ENCODE results near the gene KIF1A. TPM values are rescaled to one million over a fixed set of nuclear protein-coding genes. Genes with fewer than 3 reads are reported as not detected.

Gene KIF1A
- total and polyA plus RNA-seq, 2 donors from 2014 or later: 0.54 to 0.58 TPM

DNA sequence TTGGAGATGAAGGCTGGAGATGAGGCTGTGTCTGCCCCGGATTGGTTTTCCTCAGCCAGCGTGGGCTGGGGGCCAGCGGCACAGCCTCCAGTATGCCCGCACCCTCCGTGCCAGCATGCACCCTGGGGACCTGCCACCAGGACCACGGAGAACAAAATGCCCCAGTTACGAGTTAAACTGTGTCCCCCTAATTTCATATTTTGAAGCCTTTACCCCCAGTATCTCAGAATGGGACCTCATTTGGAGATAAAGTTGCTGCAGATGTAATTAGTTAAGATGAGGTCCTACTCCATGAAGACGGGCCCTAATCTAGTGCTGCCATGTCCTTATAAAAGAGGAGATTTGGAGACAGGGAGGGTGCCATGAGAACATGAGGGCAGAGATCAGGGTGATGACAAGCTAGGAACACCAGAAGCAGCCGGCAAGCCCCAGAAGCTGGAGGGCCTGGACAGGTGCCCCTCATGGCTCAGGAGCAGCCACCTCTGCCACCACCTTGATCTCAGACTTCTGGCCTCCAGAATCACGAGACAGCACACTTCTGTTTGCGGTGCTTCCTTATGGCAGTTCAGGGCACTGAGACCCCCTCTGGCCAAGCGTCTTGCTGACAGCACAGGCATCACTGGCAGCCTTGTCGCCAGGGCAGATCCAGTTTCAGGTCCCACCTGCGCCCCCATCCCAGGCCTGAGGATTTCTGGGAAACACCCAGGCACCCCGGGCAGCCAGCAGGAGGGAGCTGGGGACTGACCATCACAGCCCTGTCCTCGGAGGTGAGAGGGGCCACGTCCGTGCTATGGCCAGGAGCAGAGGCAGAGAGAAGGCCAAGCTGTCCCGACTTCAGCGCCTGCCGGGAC is 29.4 kb downstream of the KIF1A start:
- H3K4me1 ChIP-seq (ENCODE audit: control insufficient read depth in 2 of 3, insufficient read depth in 2 of 3, low read depth in 1 of 3, low read length in 3 of 3): peaks cover 0 to 3% (median 0%) of the 10 kb centered on the region in 3 donors
- intact Hi-C loops (cut with DNase I): no loop called here
- no peak overlapping the region for H3K9ac ChIP-seq (ENCODE audit: low read length in 3 of 3)
- TF ChIP-seq, protein P1, sequence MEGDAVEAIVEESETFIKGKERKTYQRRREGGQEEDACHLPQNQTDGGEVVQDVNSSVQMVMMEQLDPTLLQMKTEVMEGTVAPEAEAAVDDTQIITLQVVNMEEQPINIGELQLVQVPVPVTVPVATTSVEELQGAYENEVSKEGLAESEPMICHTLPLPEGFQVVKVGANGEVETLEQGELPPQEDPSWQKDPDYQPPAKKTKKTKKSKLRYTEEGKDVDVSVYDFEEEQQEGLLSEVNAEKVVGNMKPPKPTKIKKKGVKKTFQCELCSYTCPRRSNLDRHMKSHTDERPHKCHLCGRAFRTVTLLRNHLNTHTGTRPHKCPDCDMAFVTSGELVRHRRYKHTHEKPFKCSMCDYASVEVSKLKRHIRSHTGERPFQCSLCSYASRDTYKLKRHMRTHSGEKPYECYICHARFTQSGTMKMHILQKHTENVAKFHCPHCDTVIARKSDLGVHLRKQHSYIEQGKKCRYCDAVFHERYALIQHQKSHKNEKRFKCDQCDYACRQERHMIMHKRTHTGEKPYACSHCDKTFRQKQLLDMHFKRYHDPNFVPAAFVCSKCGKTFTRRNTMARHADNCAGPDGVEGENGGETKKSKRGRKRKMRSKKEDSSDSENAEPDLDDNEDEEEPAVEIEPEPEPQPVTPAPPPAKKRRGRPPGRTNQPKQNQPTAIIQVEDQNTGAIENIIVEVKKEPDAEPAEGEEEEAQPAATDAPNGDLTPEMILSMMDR (IDR thresholded peaks at IDR 0.05; ENCODE audit: borderline replicate concordance, extremely low read depth, insufficient read depth): no peak
- H3K36me3 ChIP-seq (ENCODE audit: control insufficient read depth in 2 of 3, insufficient read depth in 3 of 3, low read length in 3 of 3): no peaks in the 10 kb centered on the region
- no peak overlapping the region for H3K4me3 ChIP-seq (ENCODE audit: low read length in 3 of 3)
- no peak for FAIRE-seq
- DNase-seq: peak in 2 of 5 donors; percentile 49 to 55
- H3K27me3 ChIP-seq (ENCODE audit: control insufficient read depth, insufficient read depth, low read length): no peaks in the 10 kb centered on the region
- H3K27ac ChIP-seq (ENCODE audit: low read depth in 2 of 2, low read length in 2 of 2): no peak overlapping the region
- H3K9me3 ChIP-seq (ENCODE audit: control insufficient read depth in 2 of 3, insufficient read depth in 1 of 3, low read length in 3 of 3): no peaks in the 10 kb centered on the region

DNA sequence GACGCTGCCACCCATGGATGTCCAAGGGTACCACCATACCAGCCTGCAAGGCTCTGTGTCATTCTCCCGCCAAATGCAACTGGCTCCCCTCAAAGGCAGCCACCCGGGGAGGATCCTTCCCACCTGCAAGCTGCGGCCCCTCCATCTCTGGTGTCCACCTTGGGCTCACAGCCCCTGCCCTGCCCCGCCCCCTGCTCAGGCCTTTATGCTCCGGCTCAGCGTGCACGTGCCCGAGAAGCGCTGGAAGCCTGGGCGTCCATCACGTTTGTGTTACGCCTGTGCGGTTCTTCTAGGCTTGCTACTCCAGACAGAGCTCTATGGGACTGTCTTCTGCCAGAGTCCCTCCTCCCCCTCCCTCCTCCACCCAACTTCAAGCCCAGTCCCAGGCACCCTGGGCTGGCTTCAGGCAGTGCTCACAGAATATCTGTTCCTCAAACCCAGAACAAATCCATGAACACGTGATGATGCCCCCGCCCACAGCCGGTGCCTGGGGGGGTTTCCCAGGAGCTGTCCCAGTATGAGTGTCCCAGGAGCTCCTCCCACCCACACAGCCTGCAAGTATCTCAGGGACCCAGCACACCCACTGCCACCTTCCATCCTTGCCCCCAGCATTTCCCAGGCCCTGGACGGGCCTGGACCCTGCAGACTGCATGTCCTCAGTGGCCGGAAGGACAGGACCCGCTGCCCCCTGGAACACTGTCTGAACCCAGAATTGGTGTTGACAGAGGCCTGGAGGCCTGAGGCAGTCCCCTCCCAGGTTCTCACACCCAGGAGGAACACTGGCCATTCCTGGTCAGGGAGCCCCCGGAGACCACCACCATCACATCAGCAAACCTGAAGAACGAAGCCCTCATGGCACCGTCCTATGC is 30.3 kb downstream of the KIF1A start:
- no peaks in the 10 kb centered on the region for H3K36me3 ChIP-seq (ENCODE audit: control insufficient read depth in 2 of 3, insufficient read depth in 3 of 3, low read length in 3 of 3)
- H3K9ac ChIP-seq (ENCODE audit: low read length in 3 of 3): no peak overlapping the region
- FAIRE-seq: no peak
- H3K9me3 ChIP-seq (ENCODE audit: control insufficient read depth in 2 of 3, insufficient read depth in 1 of 3, low read length in 3 of 3): no peaks in the 10 kb centered on the region
- DNase-seq: peak in 2 of 5 donors; percentile 39 to 45
- H3K4me3 ChIP-seq (ENCODE audit: low read length in 3 of 3): no peak overlapping the region
- no peaks in the 10 kb centered on the region for H3K27me3 ChIP-seq (ENCODE audit: control insufficient read depth, insufficient read depth, low read length)
- TF ChIP-seq, protein P1 (IDR thresholded peaks at IDR 0.05; ENCODE audit: borderline replicate concordance, extremely low read depth, insufficient read depth): no peak
- intact Hi-C loops (cut with DNase I): no loop called here
- peaks cover 0 to 3% (median 0%) of the 10 kb centered on the region in 3 donors for H3K4me1 ChIP-seq (ENCODE audit: control insufficient read depth in 2 of 3, insufficient read depth in 2 of 3, low read depth in 1 of 3, low read length in 3 of 3)
- H3K27ac ChIP-seq (ENCODE audit: low read depth in 2 of 2, low read length in 2 of 2): no peak overlapping the region

DNA sequence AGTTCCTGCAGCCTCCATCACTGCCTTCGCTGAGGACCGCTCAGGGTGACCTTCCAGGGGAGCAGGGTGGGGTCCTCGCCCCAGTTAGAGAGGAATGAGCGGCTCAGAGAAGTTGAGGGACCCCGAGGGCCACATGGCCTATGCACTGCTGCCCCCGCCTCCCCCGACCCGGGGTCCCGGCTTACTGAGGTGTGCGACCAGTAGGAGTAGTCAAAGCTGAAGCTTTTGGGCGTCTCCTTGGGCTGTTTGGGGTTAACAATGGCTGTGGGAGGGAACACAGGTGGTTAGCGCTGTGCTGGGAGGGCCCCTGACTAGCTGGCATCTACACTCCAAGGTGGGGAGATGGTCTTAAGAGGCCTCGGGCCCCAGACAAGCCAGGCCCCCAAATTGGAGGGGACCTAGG is 31.0 kb downstream of the KIF1A start:
- FAIRE-seq (no peak), DNase-seq (peak in 2 of 5 donors; percentile 29 to 63)
- H3K4me1 ChIP-seq (ENCODE audit: control insufficient read depth in 2 of 3, insufficient read depth in 2 of 3, low read depth in 1 of 3, low read length in 3 of 3): peaks cover 0 to 3% (median 0%) of the 10 kb centered on the region in 3 donors
- intact Hi-C loops (cut with DNase I): no loop called here
- H3K9me3 ChIP-seq (ENCODE audit: control insufficient read depth in 2 of 3, insufficient read depth in 1 of 3, low read length in 3 of 3): no peaks in the 10 kb centered on the region
- no peaks in the 10 kb centered on the region for H3K27me3 ChIP-seq (ENCODE audit: control insufficient read depth, insufficient read depth, low read length)
- no peak overlapping the region for H3K27ac ChIP-seq (ENCODE audit: low read depth in 2 of 2, low read length in 2 of 2)
- H3K36me3 ChIP-seq (ENCODE audit: control insufficient read depth in 2 of 3, insufficient read depth in 3 of 3, low read length in 3 of 3): no peaks in the 10 kb centered on the region
- H3K4me3 ChIP-seq (ENCODE audit: low read length in 3 of 3): no peak overlapping the region
- H3K9ac ChIP-seq (ENCODE audit: low read length in 3 of 3): no peak overlapping the region
- TF ChIP-seq, protein P1 (IDR thresholded peaks at IDR 0.05; ENCODE audit: borderline replicate concordance, extremely low read depth, insufficient read depth): no peak
